HS-27A (cell line): ENCODE data around the gene LIN9.

Experiments
- DNase-seq: peaks from one replicate; pipeline ENCODE4 v3.0.0-alpha.2; 2012; ENCODE audit warnings: low read depth, missing footprints

The LIN9 gene

DNA sequence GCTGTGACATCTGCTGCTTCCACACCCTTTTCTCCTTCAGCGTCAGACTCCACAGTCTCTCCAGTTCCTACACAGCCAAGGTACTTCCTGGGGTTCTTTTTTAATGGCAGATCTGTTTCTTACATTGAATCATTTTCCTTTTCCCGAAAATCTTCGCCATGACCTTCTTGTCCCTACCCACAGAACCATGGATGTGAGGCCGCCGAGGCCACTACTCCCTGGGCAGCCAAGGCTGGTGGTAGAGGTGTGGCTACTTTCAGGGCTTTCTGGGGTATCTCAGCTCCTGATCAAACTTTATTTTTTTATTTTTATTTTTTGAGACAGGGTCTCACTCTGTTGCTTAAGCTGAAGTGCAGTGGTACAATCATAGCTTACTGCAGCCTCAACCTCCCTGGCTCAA, 9.5 kb upstream of the LIN9 start:
- DNase-seq = no peak

DNA sequence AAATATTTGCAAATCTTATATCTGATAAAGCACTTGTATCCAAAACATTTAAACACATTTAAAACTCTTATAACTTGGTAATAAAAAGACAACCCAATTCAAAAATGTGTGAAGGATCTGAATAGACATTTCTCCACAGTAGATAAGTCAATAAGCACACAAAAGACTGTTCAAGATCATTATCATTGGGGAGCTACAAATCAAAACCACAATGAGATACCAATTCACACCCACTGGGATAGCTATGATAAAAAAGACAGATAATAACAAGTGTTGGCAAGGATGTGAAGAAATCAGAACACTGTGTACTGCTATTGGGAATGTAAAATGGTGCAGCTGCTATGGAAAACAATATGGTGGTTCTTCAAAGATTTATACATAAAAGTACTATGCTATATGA, 5.1 kb upstream of the LIN9 start:
- DNase-seq = no peak

DNA sequence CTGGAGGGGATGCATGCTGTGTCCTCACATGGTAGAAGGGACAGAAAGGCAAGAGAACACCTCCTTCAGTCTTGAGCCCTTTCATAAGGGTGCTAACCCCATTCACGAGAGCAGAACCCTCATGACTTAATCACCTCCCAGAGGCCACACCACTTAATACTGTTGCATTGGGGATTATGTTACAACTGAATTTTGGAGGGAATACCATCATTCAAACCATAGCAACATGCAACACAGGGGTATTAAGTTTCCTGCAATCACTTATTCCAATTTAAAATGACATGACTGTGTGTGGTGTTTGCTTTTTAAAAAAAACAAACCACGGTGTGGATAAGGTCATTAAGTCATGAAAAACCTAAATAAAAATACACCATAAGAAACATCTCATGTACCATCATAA, 3.1 kb upstream of the LIN9 start:
- DNase-seq = no peak

- DNase-seq = no peak
Measured at GRCh38 chr1:226311376-226311775, 2.4 kb upstream of the LIN9 start.

DNA sequence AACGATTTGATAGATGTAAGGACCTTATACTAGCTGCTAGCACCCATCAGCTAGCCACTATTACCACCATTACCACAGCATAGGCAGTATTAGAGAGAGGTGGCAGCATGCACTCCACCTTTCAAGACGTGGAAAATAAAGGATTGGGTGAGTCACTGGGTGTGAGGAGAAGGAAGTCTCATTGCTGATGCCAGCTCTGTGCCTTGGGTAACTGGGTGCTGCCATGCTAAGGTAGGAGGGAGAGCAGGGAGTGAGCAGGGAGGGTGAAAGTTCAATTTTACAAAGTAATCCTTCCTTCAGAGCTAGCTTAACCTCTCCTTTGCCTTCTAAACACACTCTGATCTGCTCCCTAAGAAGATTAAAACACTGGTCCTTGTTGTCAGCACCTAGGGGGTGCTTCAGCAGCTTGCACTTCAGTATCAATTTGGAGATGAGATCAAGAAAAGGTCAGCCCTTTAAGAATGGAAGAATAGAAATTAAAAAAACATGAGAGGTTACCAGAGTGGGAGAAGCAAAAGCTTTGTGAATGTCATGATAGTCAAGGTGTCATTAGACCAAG, 1.8 kb upstream of the LIN9 start:
- DNase-seq = no peak

DNA sequence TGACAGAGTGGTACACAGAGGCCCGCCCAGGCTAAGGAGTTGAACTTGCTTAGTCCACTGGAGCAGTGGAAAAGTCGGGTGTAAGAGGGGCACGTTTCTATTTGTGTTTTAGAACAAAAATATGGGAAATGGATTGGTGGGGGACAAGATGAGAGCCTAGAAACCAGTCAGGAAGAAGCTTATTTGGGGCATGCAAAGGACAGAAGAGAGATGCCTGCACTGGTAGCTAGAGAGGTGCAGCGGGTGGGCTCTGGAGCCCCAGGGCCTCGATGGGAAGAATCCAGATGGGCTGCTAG, 1.2 kb upstream of the LIN9 start:
- no peak for DNase-seq

DNA sequence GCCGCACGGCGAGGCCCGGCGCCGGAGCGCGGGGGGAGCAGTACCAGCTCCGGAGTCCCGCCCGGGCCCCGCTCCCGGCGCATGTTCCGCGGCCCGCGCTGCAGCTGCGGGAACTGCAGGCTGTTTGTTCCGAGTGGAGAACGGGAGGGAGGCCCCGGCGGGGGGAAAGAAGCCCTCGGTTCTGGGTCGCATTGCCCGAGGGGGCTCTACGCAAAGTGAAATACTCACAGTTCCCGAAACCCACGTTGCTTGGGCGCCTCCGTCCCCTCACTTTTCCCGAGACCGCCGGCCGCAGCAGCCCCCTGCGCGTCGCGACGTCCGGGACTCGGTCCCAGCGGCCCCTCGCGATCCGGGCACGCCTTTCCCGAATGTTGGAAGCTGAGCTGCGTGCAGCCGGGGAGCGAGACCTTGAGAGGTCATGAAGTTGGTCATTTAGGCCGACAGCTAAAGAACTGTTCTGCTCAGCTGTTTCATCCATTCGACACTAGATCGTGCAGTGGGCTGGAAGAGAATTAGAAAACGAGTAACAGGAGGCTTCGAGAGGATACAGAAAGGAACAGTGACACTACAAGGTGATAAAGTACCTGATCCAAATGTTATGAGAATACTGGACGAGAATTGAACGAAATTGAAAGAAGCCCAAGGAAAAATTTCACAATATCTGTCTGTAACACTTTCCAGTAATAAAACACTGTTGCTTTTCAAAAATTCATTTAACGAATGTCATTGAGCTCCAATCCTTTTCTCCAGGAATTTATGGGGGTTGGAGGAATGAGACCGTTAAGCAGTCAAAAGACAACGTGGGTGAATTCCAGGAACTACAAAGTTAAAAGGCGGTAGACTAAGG, 657 bp upstream of the LIN9 start:
- DNase-seq = no peak

DNA sequence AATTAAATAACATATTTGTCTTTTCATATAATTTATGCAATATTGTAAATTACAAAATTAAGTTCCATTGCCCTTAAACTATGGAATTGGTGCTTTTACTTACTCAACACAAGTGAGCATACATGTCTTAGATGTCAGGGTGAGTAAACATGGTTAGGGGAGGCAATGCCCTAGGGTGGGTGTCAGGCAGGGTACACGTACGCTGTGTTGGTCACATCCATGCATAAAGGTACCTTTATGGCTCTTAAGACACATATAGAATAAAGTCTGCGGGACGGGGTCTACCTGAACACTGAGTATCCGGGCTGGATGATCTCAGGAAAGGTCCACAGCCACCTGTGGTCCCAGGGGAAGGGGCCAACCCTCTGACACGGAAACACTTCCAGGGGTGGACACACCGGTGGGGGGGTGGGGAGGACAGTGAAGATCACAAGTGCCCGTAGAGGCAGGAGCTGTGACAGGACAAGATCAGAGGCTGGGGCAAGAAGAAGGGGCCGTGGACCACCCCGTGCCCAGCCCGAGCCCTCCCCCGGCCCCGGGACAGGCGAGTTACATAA, 720 bp downstream of the LIN9 start:
- no peak for DNase-seq

DNA sequence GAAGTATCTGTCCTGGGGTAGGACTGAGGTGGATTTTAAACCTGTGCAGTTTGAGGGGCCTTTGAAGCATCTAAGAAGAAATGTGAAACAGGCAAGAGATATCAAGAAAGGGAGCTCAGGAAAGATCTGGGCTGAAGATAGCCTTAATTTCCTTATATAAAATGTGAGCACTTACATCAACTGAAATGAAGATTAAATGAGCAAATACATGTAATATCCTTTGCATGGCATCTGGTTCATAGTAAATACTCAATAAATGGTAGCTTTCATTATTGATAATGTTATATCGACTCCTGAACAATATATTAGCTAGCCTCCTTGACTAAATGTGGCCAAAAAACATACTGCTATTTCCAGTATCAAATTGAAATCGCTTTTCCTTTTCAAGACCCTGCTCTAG, 2.5 kb downstream of the LIN9 start:
- no peak for DNase-seq

DNA sequence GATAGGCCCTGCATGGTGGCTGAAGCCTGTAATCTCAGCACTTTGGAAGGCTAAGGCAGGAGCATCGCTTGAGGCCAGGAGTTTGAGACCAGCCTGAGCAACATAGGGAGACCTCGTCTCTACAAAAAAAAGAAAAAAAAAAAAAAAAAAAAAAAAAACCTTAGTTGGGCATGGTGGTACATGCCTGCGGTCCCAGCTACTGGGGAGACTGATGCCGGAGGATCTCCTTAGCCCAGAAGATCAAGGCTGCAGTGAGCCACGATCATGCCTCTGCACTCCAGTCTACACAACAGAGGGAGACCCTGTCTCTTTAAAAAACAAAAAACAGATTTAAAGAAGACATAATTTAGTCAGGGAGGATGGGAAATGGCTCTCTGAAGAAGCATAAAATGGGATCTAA, 3.8 kb downstream of the LIN9 start:
- DNase-seq = no peak

DNA sequence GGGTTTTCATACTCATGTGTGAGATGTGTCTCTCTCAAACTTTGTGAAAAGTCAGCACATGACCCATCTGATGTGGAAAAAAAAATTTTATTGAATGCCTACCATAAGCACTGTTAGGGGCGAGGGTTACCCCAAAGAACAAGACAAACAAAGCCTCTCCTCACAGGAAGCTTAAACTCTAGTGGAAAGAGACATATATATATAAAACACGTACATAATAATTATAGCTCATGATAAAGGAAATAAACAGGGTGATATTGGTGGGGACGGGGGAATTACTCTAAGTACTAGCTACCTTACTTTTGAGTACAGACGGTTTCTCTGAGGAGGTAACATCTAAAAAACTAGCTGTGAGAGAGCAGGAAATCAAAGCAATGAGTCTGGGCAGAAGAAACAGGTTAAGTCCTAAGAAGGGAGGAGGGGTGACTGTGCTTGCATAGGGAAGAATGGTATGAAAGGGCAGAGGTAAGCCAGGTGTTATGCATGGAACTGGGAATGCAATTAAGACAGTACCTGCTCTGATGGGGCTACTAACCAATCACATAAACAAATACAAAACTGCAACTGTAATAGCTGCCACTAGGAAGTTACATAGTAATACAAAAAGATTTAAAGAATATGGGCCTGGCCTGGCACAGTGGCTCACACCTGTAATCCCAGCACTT, 4.5 kb downstream of the LIN9 start:
- DNase-seq = no peak

DNA sequence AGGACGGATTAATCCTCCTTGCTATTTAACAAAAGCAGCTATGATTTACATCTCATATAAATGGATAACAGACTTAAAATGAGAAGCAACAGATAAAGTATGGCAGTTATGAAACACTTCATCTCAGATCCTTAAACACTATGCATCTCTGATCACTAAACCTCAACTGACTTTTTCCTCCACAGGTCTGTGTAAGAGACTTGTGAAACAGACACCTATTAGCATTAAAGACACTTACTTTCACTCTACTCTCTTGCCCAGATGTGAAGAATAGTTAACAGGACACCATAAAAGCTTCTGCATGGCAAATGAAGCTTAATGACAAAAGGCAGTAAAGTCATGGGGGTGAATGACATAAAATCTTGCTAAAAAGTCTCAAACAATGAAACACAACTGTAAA, 6.2 kb downstream of the LIN9 start:
- DNase-seq = no peak

DNA sequence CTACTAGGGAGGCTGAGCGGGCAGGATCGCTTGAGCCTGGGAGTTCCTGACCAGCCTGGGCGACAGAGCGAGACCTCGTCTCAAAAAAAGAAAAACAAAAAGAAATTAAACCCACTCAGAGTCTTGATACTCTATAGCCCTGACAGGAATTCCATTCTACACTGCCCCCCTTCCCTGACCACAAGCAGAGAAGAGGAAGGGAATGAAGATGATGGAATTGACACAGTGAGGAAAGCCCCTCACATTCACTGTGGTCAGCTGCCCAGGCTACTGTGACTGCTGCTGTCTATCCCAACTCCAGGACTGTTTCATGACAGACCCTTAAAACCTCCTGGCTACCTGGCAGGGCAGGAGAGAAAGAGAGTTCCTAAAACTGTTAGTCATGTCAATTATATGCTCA, 12.1 kb downstream of the LIN9 start:
- no peak for DNase-seq

DNA sequence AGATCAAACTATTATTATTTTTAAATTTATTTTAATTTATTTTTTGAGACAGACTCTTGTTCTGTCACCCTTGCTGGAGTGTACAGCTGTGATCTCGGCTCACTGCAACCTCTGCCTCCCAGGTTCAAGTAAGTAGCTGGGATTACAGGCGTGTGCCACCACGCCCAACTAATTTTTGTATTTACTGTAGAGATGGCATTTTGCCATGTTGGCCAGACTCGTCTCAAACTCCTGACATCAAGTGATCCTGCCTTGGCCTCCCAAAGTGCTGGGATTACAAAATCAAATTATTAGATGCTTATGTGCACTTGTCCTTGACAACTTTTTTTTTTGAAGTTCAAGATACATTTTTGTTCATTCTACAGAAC, 15.4 kb downstream of the LIN9 start:
- DNase-seq = no peak

- DNase-seq = no peak
Measured at GRCh38 chr1:226292874-226293552, 16.0 kb downstream of the LIN9 start.

- DNase-seq = no peak
Measured at GRCh38 chr1:226287587-226287986, 21.4 kb downstream of the LIN9 start.

DNA sequence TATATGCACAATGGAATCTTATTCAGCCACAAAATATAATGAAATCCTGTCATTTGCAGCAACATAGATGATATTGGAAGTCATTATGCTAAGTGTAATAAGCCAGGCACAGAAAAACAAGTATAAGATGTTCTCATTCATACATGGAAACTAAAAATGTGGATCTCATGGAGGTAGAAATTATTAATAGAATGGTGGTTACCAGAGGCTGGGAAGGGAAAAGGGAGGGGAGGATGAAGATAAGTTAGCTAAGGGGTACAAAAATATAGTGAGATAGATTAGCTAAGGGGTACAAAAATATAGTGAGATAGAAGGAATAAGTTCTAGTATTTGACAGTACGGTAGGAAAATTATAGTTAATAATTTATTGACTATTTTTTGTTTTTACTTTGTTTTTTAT, 27.9 kb downstream of the LIN9 start:
- DNase-seq = no peak

DNA sequence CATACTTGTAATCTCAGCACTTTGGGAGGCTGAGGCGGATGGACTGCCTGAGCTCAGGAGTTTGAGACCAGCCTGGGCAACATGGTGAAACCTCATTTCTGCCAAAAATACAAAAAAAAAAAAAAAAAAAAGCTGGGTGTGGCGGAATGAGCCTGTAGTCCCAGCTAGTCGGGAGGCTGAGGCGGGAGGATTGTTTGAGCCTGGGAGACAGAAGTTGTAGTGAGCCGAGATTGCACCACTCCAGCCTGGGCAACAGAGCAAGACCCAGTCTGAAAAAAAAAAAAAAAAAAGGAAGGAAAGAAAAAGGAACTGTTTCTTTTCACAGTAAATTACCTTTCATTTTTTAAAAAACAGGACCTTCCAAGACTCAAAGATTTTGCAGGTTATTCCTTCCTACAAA, 29.5 kb downstream of the LIN9 start:
- DNase-seq = no peak

DNA sequence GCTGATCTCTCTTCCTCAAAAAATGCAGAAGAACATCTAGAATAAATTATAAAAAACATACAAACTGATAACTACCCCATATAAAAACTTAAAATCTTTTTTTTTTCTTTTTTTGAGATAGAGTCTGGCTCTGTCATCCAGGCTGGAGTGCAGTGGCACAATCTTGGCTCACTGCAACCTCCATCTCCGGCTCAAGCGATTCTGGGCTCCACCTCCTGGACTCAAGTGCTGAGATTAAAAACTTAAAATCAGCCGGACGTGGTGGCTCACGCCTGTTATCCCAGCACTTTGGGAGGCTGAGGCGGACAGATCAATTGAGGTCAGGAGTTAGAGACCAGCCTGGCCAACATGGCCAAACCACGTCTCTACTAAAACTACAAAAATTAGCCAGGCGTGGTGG, 31.1 kb downstream of the LIN9 start:
- DNase-seq = no peak

DNA sequence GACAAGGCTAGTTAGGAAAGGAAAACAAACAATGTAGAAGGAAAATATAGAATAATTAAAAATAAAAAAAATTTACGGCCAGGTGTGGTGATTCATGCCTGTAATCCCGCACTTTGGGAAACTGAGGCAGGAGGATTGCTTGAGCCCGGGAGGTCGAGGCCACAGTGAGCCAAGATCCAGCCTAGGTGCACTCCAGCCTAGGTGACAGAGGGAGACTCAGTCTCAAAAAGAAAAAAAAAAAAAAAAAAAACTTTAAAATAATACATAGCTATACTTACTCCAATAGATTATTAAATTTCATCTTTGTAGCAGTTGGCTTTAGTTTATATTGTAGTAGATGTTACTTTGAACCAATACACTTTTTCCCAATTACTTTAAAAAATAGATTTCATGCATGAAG, 32.0 kb downstream of the LIN9 start:
- no peak for DNase-seq

GRCh38 chr1:226276077-226276682, 32.8 kb downstream of the LIN9 start:
- DNase-seq = no peak

GRCh38 chr1:226274138-226274537, 34.8 kb downstream of the LIN9 start:
- DNase-seq = no peak
